ENCODE measurements around the gene HIVEP2. TPM values are rescaled to one million over a fixed set of nuclear protein-coding genes. Genes with fewer than 3 reads are reported as not detected.

HIVEP2 gene
- total RNA-seq, 1 experiment from 2014 or later = 4.2 TPM

DNA sequence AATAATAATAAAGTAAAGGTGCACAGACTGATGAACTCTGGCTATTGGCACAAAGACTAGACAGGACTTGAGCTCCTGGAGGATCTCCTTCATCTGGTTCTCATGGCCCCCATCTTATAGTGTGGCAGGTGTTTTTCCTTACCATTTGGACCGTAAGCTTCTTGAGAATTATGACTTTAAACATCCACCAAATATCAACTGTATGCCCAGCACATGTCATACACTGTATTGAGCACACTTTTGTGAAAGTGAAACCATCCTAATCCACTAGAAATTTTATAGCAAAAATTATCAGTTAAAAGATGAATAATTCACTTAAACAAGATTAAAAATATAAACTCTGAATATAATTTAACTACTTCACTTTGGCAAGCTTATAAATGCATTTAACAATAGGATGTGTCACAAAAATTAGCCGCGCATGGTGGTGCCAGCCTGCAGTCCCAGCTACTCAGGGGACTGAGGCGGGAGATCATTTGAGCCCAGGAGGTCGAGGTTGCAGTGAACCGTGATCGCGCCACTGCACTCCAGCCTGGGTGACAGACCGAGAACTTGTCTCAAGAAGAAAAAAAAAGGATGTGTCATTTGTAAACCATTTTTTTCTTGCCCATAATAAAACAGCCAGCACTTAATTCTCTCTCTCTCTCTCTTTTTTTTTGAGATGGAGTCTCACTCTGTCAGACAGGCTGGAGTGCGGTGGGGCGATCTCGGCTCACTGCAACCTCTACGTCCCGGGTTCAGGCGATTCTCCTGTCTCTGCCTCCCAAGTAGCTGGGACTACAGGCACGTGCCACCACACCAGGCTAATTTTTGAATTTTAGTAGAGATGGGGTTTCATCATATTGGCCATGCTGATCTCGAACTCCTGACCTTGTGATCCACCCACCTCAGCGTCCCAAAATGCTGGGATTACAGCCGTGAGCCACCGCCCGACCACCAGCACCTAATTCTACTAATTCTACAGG lies 9.1 kb downstream of the HIVEP2 start:
- DNase-seq = no peak
- Mint-ChIP-seq H3K4me1 (peaks cover 8% of the 10 kb centered on the region in 2 experiments; a peak in 3 of 4 replicates), H3K36me3 (ENCODE audit: insufficient read depth in 1 of 3, low read depth in 3 of 3) (no peaks in the 10 kb centered on the region; a peak in 1 of 7 replicates), H3K9me3 (no peaks in the 10 kb centered on the region), H3K4me3 (no peak overlapping the region), H3K27ac (no peak overlapping the region), H3K27me3 (ENCODE audit: low read depth) (no peaks in the 10 kb centered on the region)
- H2BK12ac ChIP-seq (ENCODE audit: insufficient read length, low read depth, low read length) = no peak overlapping the region
- no peak overlapping the region for H4K8ac ChIP-seq (replicated peaks; ENCODE audit: insufficient read length, low read depth, low read length)
- H2BK20ac ChIP-seq (ENCODE audit: low read depth, low read length, poor library complexity, severe bottlenecking) = no peak overlapping the region
- H3K56ac ChIP-seq (ENCODE audit: insufficient read length, low read depth, low read length) = no peak overlapping the region
- H3K18ac ChIP-seq (ENCODE audit: insufficient read length, low read depth, low read length) = no peak overlapping the region
- TF ChIP-seq CTCF (conservative IDR thresholded peaks at IDR 0.05) = no peak
- H3T11ph ChIP-seq (ENCODE audit: low read length) = no peak overlapping the region
- H3K79me2 ChIP-seq (ENCODE audit: insufficient read depth, low read length) = peaks cover 2% of the 10 kb centered on the region; the same call in 1 of the 2 replicates
- no peaks in the 10 kb centered on the region for H3K4me1 ChIP-seq (ENCODE audit: insufficient read depth, low read length)
- no peak overlapping the region for H2AFZ ChIP-seq (ENCODE audit: low read length)
- no peak overlapping the region for H3K27ac ChIP-seq (ENCODE audit: insufficient read length, low read depth, low read length)
- H2AK5ac ChIP-seq (ENCODE audit: insufficient read length, low read length) = no peak overlapping the region
- peaks cover 3% of the 10 kb centered on the region for H3K79me1 ChIP-seq (ENCODE audit: insufficient read depth, low read depth, low read length, poor library complexity, severe bottlenecking)
- H2BK5ac ChIP-seq (ENCODE audit: insufficient read length, low read length) = no peak overlapping the region
- no peak overlapping the region for H3K23ac ChIP-seq (ENCODE audit: insufficient read length, low read depth, low read length)
- H4K20me1 ChIP-seq (ENCODE audit: control insufficient read depth, insufficient read depth, insufficient read length) = no peaks in the 10 kb centered on the region
- H3K4ac ChIP-seq (ENCODE audit: low read depth, low read length) = no peak overlapping the region
- H4K5ac ChIP-seq (ENCODE audit: insufficient read length, low read depth, low read length) = no peak overlapping the region
- no CpG with 5 or more reads among the region's 21 CpGs for WGBS (ENCODE audit: extremely low coverage, insufficient read length, low lambda C conversion rate)
- H2BK120ac ChIP-seq (ENCODE audit: low read depth, low read length, poor library complexity, severe bottlenecking) = no peak overlapping the region
- H3K27me3 ChIP-seq (ENCODE audit: insufficient read depth, low read length) = no peaks in the 10 kb centered on the region
- no peaks in the 10 kb centered on the region for H3K23me2 ChIP-seq (ENCODE audit: insufficient read length, low read depth, low read length, poor library complexity, severe bottlenecking)
- H2BK15ac ChIP-seq (ENCODE audit: low read depth, low read length) = no peak overlapping the region
- H4K91ac ChIP-seq (ENCODE audit: insufficient read length, low read depth, low read length) = no peak overlapping the region
- H3K4me2 ChIP-seq (ENCODE audit: insufficient read depth, insufficient read length, low read length) = no peak overlapping the region
- H3K9me3 ChIP-seq (ENCODE audit: control insufficient read depth, low read depth, low read length) = no peaks in the 10 kb centered on the region
- H3K14ac ChIP-seq (ENCODE audit: insufficient read depth, low read length) = no peak overlapping the region
- no peak overlapping the region for H3K9ac ChIP-seq (ENCODE audit: extremely low read depth, insufficient read length, low read length)
